H1 (cell line): ENCODE data around the gene DCX. TPM values are rescaled to one million over a fixed set of nuclear protein-coding genes. Genes with fewer than 3 reads are reported as not detected.

Experiments
- CTCF ChIA-PET: fragments of 300-600 bp; sonication (Branson Sonifier 250); formaldehyde crosslinking; loops from one replicate; lab custom pipeline; 2021; ENCODE audit not compliant: partially characterized antibody; lab: Charles Lee
- POLR2A ChIA-PET: fragments of 300-600 bp; sonication (Branson Sonifier 250); formaldehyde crosslinking; loops from one replicate; lab custom pipeline; 2021; ENCODE audit warnings: inconsistent platforms; ENCODE audit not compliant: partially characterized antibody; lab: Charles Lee
- DNase-seq, 2 experiments: peaks; one replicate each; pipeline versions ENCODE4 v3.0.0 to v3.0.0-alpha.2; 2010 to 2022; ENCODE audit warnings: low spot score in 2 of 2, low read depth in 1 of 2, mixed read lengths in 1 of 2
- FAIRE-seq: peaks from 2 replicates; lab custom pipeline; 2011; peaks lifted over from hg19 to GRCh38; lab: Jason Lieb, UNC
- H2AFZ ChIP-seq: 2 replicates; pipeline ENCODE4 v1.8.1; 2012; ENCODE audit warnings: low read length, inconsistent platforms
- H2AK5ac ChIP-seq: 2 replicates; pipeline ENCODE4 v1.6.1; 2013; ENCODE audit warnings: low read depth, low read length
- H2BK120ac ChIP-seq: replicated peaks from 2 replicates; pipeline ENCODE3; 2013; ENCODE audit warnings: low read depth, low read length, inconsistent platforms
- H2BK12ac ChIP-seq: 2 replicates; pipeline ENCODE4 v1.6.1; 2013; ENCODE audit warnings: low read depth, low read length
- H2BK15ac ChIP-seq: 2 replicates; pipeline ENCODE4 v1.6.1; 2013; ENCODE audit warnings: low read length
- H2BK20ac ChIP-seq: 2 replicates; pipeline ENCODE4 v1.6.1; 2013; ENCODE audit warnings: low read length
- H2BK5ac ChIP-seq: 2 replicates; pipeline ENCODE4 v1.6.1; 2013; ENCODE audit warnings: low read depth, low read length
- H3K14ac ChIP-seq: 2 replicates; pipeline ENCODE4 v1.6.1; 2013; ENCODE audit warnings: inconsistent platforms; ENCODE audit not compliant: insufficient read length
- H3K18ac ChIP-seq: 2 replicates; pipeline ENCODE4 v1.6.1; 2013; ENCODE audit warnings: low read length; ENCODE audit errors: extremely low read depth
- H3K23ac ChIP-seq: 2 replicates; pipeline ENCODE4 v1.6.1; 2013; ENCODE audit warnings: inconsistent platforms; ENCODE audit not compliant: insufficient read length
- H3K23me2 ChIP-seq: 2 replicates; pipeline ENCODE4 v1.6.1; 2013; ENCODE audit warnings: low read depth, low read length
- H3K27ac ChIP-seq: 2 replicates; pipeline ENCODE4 v1.6.1; 2011; ENCODE audit warnings: low read depth, low read length, inconsistent platforms
- H3K27me3 ChIP-seq, 4 experiments: replicated peaks in 1 of 4; 1 replicate in 1 of 4; 2 replicates in 3 of 4; pipeline versions ENCODE4 v1.6.1 to v1.8.1; 2011 to 2013; ENCODE audit warnings: low read length in 3 of 4, mild to moderate bottlenecking in 3 of 4, inconsistent platforms in 2 of 4, mixed read lengths in 2 of 4, moderate library complexity in 1 of 4; ENCODE audit not compliant: control insufficient read depth in 3 of 4, insufficient read depth in 3 of 4; ENCODE audit errors: extremely low read depth in 1 of 4
- H3K36me3 ChIP-seq, 4 experiments: 2 replicates each; pipeline versions ENCODE4 v1.6.1 to v1.8.1; 2011 to 2013; ENCODE audit warnings: mild to moderate bottlenecking in 4 of 4, low read length in 3 of 4, moderate library complexity in 2 of 4, control low read depth in 1 of 4, inconsistent platforms in 1 of 4; ENCODE audit not compliant: insufficient read depth in 4 of 4, control insufficient read depth in 2 of 4
- H3K4ac ChIP-seq: replicated peaks from 2 replicates; pipeline ENCODE3; 2013; ENCODE audit warnings: low read length, low read depth, mixed read lengths, inconsistent platforms; ENCODE audit not compliant: insufficient read length
- H3K4me1 ChIP-seq, 4 experiments: replicated peaks in 1 of 4; 1 replicate in 1 of 4; 2 replicates in 3 of 4; pipeline versions ENCODE4 v1.6.1 to v1.8.1; 2011 to 2013; ENCODE audit warnings: low read length in 3 of 4, inconsistent platforms in 2 of 4, mixed read lengths in 1 of 4; ENCODE audit not compliant: insufficient read depth in 4 of 4, control insufficient read depth in 3 of 4
- H3K4me2 ChIP-seq, 2 experiments: 2 replicates each; pipeline versions ENCODE4 v1.6.1 to v1.8.1; 2011 to 2013; ENCODE audit warnings: low read depth in 2 of 2, low read length in 2 of 2, control low read depth in 1 of 2, inconsistent platforms in 1 of 2, mild to moderate bottlenecking in 1 of 2; ENCODE audit not compliant: insufficient read depth in 1 of 2
- H3K4me3 ChIP-seq, 4 experiments: fragments of 200-600, 300-600 bp in 1 of 4; sonication (generic), shearing (Covaris generic), sonication (Bioruptor Twin) in 1 of 4; 2 replicates each; pipeline versions ENCODE4 v1.5.1 to v1.8.1; 2011 to 2016; ENCODE audit warnings: low read length in 4 of 4, low read depth in 3 of 4, control low read depth in 2 of 4, inconsistent platforms in 2 of 4, mild to moderate bottlenecking in 2 of 4, mixed read lengths in 1 of 4, moderate library complexity in 1 of 4; ENCODE audit not compliant: insufficient read depth in 2 of 4; ENCODE audit errors: extremely low read depth in 1 of 4
- H3K56ac ChIP-seq: replicated peaks from 2 replicates; pipeline ENCODE3; 2013; ENCODE audit warnings: low read depth, mild to moderate bottlenecking, mixed read lengths, low read length, inconsistent platforms; ENCODE audit not compliant: insufficient read length
- H3K79me1 ChIP-seq: 2 replicates; pipeline ENCODE4 v1.6.1; 2013; ENCODE audit warnings: low read depth, low read length, control low read depth
- H3K79me2 ChIP-seq, 2 experiments: 2 replicates each; pipeline versions ENCODE4 v1.6.1 to v1.8.1; 2012 to 2013; ENCODE audit warnings: low read length in 2 of 2, mild to moderate bottlenecking in 2 of 2, inconsistent platforms in 1 of 2; ENCODE audit not compliant: insufficient read depth in 2 of 2, control insufficient read depth in 1 of 2
- H3K9ac ChIP-seq, 4 experiments: replicated peaks in 1 of 4; 1 replicate in 1 of 4; 2 replicates in 3 of 4; pipeline versions ENCODE4 v1.6.1 to v1.8.1; 2011 to 2013; ENCODE audit warnings: low read depth in 3 of 4, low read length in 3 of 4, control low read depth in 2 of 4, mild to moderate bottlenecking in 2 of 4, moderate library complexity in 2 of 4, inconsistent platforms in 1 of 4; ENCODE audit errors: extremely low read depth in 1 of 4
- H3K9me3 ChIP-seq, 2 experiments: 2 replicates each; pipeline versions ENCODE4 v1.6.1 to v1.8.1; 2012 to 2013; ENCODE audit warnings: mild to moderate bottlenecking in 2 of 2, moderate library complexity in 2 of 2, control low read depth in 1 of 2, inconsistent platforms in 1 of 2, low read depth in 1 of 2, low read length in 1 of 2, mixed read lengths in 1 of 2; ENCODE audit not compliant: insufficient read depth in 2 of 2
- H4K20me1 ChIP-seq, 2 experiments: replicated peaks in 1 of 2; 2 replicates each; pipeline versions ENCODE3 to v1.8.1; 2011 to 2013; ENCODE audit warnings: inconsistent platforms in 2 of 2, low read length in 2 of 2, mild to moderate bottlenecking in 1 of 2; ENCODE audit not compliant: insufficient read depth in 2 of 2, control insufficient read depth in 1 of 2
- H4K5ac ChIP-seq: 2 replicates; pipeline ENCODE4 v1.6.1; 2013; ENCODE audit warnings: low read length, low read depth, mixed read lengths, inconsistent platforms; ENCODE audit not compliant: insufficient read length
- H4K8ac ChIP-seq: 2 replicates; pipeline ENCODE4 v1.8.0; 2013; ENCODE audit warnings: mild to moderate bottlenecking, moderate library complexity, low read length, inconsistent platforms; ENCODE audit not compliant: insufficient read depth; ENCODE audit errors: extremely low read depth
- H4K91ac ChIP-seq: replicated peaks from 2 replicates; pipeline ENCODE3; 2013; ENCODE audit warnings: low read length, mixed read lengths, inconsistent platforms; ENCODE audit not compliant: insufficient read length
- EP300 ChIP-seq, 2 experiments: IDR thresholded peaks; 1 replicate in 1 of 2; 2 replicates in 1 of 2; pipeline ENCODE4 v1.6.1; 2011 to 2012; ENCODE audit warnings: low read depth in 2 of 2, low read length in 2 of 2, mild to moderate bottlenecking in 2 of 2, borderline replicate concordance in 1 of 2, inconsistent platforms in 1 of 2, moderate library complexity in 1 of 2
- MAFK ChIP-seq: IDR thresholded peaks from 2 replicates; pipeline ENCODE4 v1.6.1; 2012; ENCODE audit warnings: low read depth, mild to moderate bottlenecking, improper control_type of control experiment, low read length
- POLR2AphosphoS5 ChIP-seq: IDR thresholded peaks from 2 replicates; pipeline ENCODE4 v1.6.1; 2011; ENCODE audit warnings: low read depth, low read length
- SP1 ChIP-seq: IDR thresholded peaks from 2 replicates; pipeline ENCODE4 v1.6.1; 2011; ENCODE audit warnings: low read depth, low read length
- SUZ12 ChIP-seq: fragments of 200-600 bp; sonication (generic); IDR thresholded peaks from 2 replicates; pipeline ENCODE4 v1.6.1; 2012; ENCODE audit warnings: mild to moderate bottlenecking, inconsistent platforms, low read length, moderate library complexity, mixed read lengths
- WGBS, 2 experiments: shearing (Covaris generic) in 1 of 2; methylation state at CpG; one replicate each; pipeline versions ENCODE4 v1.1.6 to v1.1.7; 2013 to 2015; ENCODE audit warnings: low lambda C conversion rate in 2 of 2, mixed read lengths in 2 of 2, inconsistent platforms in 1 of 2, low coverage in 1 of 2, missing lambda C conversion rate in 1 of 2; ENCODE audit not compliant: insufficient replicate concordance in 2 of 2, insufficient coverage in 1 of 2, insufficient read length in 1 of 2; ENCODE audit errors: extremely low coverage in 1 of 2, missing lambda C conversion rate in 1 of 2; 5-methylcytosine and 5-hydroxymethylcytosine counted together
- polyA plus RNA-seq, 7 experiments: library from polyadenylated mRNA; depleted of rRNA in 3 of 7; stranded (reverse) in 5 of 7; unstranded in 2 of 7; fragments of >200 nt in 5 of 7; fragments of 200-250 nt in 2 of 7; gene quantifications; 1 replicate in 5 of 7; 2 replicates in 1 of 7; 4 replicates in 1 of 7; pipeline versions ENCODE4 v1.2.1 to v1.2.3, GENCODE V29; 2011 to 2013; ENCODE audit warnings: missing spikeins in 2 of 7, mixed read lengths in 2 of 7
- total RNA-seq: library from RNA; stranded (reverse); fragmentation: NEBNext Ultra II Directional; extraction: Animal tissue kit (Norgen Biotek cat#: 25700); gene quantifications from 2 replicates; pipeline ENCODE4 v1.2.1, GENCODE V29; 2021

The DCX gene
- total and polyA plus RNA-seq, 2 of the 8 experiments (the other 6 are each of a cell fraction or from before 2014, with no cell fraction given), result 1.3 to 3.3 TPM

DNA sequence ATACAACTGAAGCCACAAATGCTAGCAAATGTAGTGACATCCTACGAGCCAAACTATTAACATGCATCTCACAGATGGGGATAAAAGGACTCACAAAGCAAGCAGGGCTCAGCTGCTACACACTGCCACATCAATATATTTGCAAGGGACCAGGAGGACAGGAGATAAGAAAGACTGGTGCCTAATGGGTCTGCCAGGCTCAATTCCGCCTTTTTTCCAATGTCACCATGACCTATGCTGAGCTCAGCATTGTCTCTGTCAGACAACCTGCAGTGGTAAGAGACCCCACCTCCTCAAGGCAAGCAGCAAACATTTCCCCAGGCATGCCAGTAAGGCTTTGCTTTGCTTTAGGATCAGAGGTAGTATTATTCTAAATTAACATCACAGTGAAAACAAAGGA, 435 bp downstream of the DCX start:
- Histone ChIP-seq H3K36me3 (no peaks in the 10 kb centered on the region), H4K8ac (no peak overlapping the region), H3K79me2 (no peaks in the 10 kb centered on the region), H3K4ac (no peak overlapping the region), H2BK15ac (no peak overlapping the region), H4K20me1 (no peaks in the 10 kb centered on the region), H3K56ac (no peak overlapping the region), H3K4me3 (peak overlapping the region in 2 of 4 experiments; percentile 17 to 49; a peak in 4 of 8 replicates), H3K18ac (no peak overlapping the region), H2AK5ac (no peak overlapping the region), H3K14ac (no peak overlapping the region), H2BK20ac (no peak overlapping the region), H2BK5ac (no peak overlapping the region), H2AFZ (no peak overlapping the region), H2BK12ac (0 out of 2 replicates have a peak overlapping the region, but pooled peaks have one; percentile 9), H3K9ac (0 out of 7 replicates have a peak overlapping the region, but pooled peaks of 1 of the 4 experiments have one; percentile 12), H4K5ac (no peak overlapping the region), H3K23ac (no peak overlapping the region), H3K27ac (no peak overlapping the region), H3K4me1 (peaks cover 0 to 10% (median 2%) of the 10 kb centered on the region in 4 experiments; a peak in 4 of 7 replicates), H3K9me3 (no peaks in the 10 kb centered on the region), H3K23me2 (no peaks in the 10 kb centered on the region; the same call in 1 of the 2 replicates), H3K79me1 (no peaks in the 10 kb centered on the region), H2BK120ac (no peak overlapping the region), H3K27me3 (no peaks in the 10 kb centered on the region), H3K4me2 (peak overlapping the region; percentile 66), H4K91ac (no peak overlapping the region)
- POLR2A ChIA-PET, result interaction anchor here (1.1 kb wide), 1 partner anchor 269 kb away, joined by 8 read pairs; the partner anchor contains the start of gene ALG13
- FAIRE-seq (peak; percentile 45), DNase-seq (no peak)
- CTCF ChIA-PET, result interaction anchor here (0.9 to 1.2 kb wide), 2 partner anchors 27 to 270 kb away, joined by 3 read pairs; no protein-coding TSS in a partner anchor
- WGBS, 2 experiments, result 42% methylated on average over 2 of the region's 2 CpGs; no CpG with 5 or more reads in 1 of the 2 experiments
- TF ChIP-seq MAFK (peak; percentile 58; the same call in 1 of the 2 replicates), POLR2AphosphoS5 (no peak), EP300 (IDR thresholded peaks at IDR 0.05; ENCODE audit: borderline replicate concordance in 1 of 2, low read depth in 2 of 2, low read length in 2 of 2) (no peak), SP1 (no peak), SUZ12 (no peak)
